GM23248 (cell line): Measurements from ENCODE around the gene BAMBI. TPM values are rescaled to one million over a fixed set of nuclear protein-coding genes. Genes with fewer than 3 reads are reported as not detected.

Experiments
- DNase-seq: peaks from one replicate; pipeline ENCODE4 v3.0.0-alpha.2; 2015
- H2AFZ ChIP-seq: fragments of 200-600 bp; sonication (generic); 2 replicates; pipeline ENCODE4 v1.6.1; 2016; ENCODE audit warnings: antibody characterized with exemption
- H3F3A ChIP-seq: fragments of 200-600 bp; sonication (generic); 2 replicates; pipeline ENCODE4 v1.6.1; 2016; ENCODE audit warnings: mild to moderate bottlenecking, antibody characterized with exemption, mixed run types; ENCODE audit not compliant: insufficient read depth
- H3K27ac ChIP-seq: fragments of 200-600 bp; sonication (generic); 2 replicates; pipeline ENCODE4 v1.5.1; 2016; ENCODE audit warnings: mild to moderate bottlenecking
- H3K27me3 ChIP-seq: fragments of 200-600 bp; sonication (generic); replicated peaks from 2 replicates; pipeline ENCODE4 v1.6.1; 2016; ENCODE audit warnings: mild to moderate bottlenecking; ENCODE audit not compliant: insufficient read depth
- H3K36me3 ChIP-seq: fragments of 200-600 bp; sonication (generic); 2 replicates; pipeline ENCODE4 v1.6.1; 2016; ENCODE audit warnings: low read depth, mild to moderate bottlenecking
- H3K4me1 ChIP-seq: fragments of 200-600 bp; sonication (generic); 2 replicates; pipeline ENCODE4 v1.6.1; 2016; ENCODE audit warnings: mild to moderate bottlenecking; ENCODE audit not compliant: insufficient read depth
- H3K4me2 ChIP-seq: fragments of 200-600 bp; sonication (generic); one replicate; pipeline ENCODE4 v1.6.1; 2016; ENCODE audit warnings: mild to moderate bottlenecking; ENCODE audit not compliant: unreplicated experiment
- H3K4me3 ChIP-seq: fragments of 200-600 bp; sonication (generic); 2 replicates; pipeline ENCODE4 v1.5.1; 2016; ENCODE audit warnings: mild to moderate bottlenecking
- H3K79me2 ChIP-seq: fragments of 200-600 bp; sonication (generic); 2 replicates; pipeline ENCODE4 v1.6.1; 2016; ENCODE audit warnings: mild to moderate bottlenecking; ENCODE audit not compliant: insufficient read depth
- H3K9ac ChIP-seq: fragments of 200-600 bp; sonication (generic); 2 replicates; pipeline ENCODE4 v1.6.1; 2016; ENCODE audit warnings: mild to moderate bottlenecking
- H3K9me2 ChIP-seq: fragments of 200-600 bp; sonication (generic); 2 replicates; pipeline ENCODE4 v1.6.1; 2016; ENCODE audit warnings: mixed run types, mild to moderate bottlenecking, moderate library complexity; ENCODE audit not compliant: insufficient read depth
- H3K9me3 ChIP-seq: fragments of 200-600 bp; sonication (generic); one replicate; pipeline ENCODE4 v1.6.1; 2017; ENCODE audit warnings: low read depth
- H4K20me1 ChIP-seq: fragments of 200-600 bp; sonication (generic); 2 replicates; pipeline ENCODE4 v1.6.0; 2016; ENCODE audit not compliant: insufficient read depth
- EZH2 ChIP-seq: fragments of 200-600 bp; sonication (generic); IDR thresholded peaks from 2 replicates; pipeline ENCODE4 v1.6.1; 2018; ENCODE audit warnings: antibody characterized with exemption, mild to moderate bottlenecking; ENCODE audit not compliant: insufficient read depth, poor library complexity, severe bottlenecking
- EZH2phosphoT487 ChIP-seq: fragments of 200-600 bp; sonication (generic); IDR thresholded peaks from 2 replicates; pipeline ENCODE4 v1.6.1; 2018; ENCODE audit warnings: antibody characterized with exemption, moderate library complexity, mild to moderate bottlenecking, low read depth; ENCODE audit not compliant: insufficient read depth
- WGBS, 2 experiments: methylation state at CpG; one replicate each; pipeline ENCODE4 v1.1.6; 2015 to 2017; ENCODE audit warnings: low lambda C conversion rate in 2 of 2, low coverage in 1 of 2; ENCODE audit errors: missing lambda C conversion rate in 2 of 2; 5-methylcytosine and 5-hydroxymethylcytosine counted together
- in situ Hi-C: fragments of 300-500 bp; cut with MboI; formaldehyde crosslinking; loops from 2 replicates; pipeline ENCODE4 v1.15.0; 2020
- polyA plus RNA-seq: library from polyadenylated mRNA; unstranded; fragments of >200 nt; fragmentation: Nextera tagmentation; extraction: Ambion mirVana; gene quantifications from 2 replicates; pipeline ENCODE4 v1.2.1, GENCODE V29; 2016
- total RNA-seq: library from RNA; depleted of rRNA; stranded (reverse); fragments of >200 nt; shearing (Covaris generic); gene quantifications from 2 replicates; pipeline ENCODE4 v1.2.3, GENCODE V29; 2014

The BAMBI gene
- total and polyA plus RNA-seq, 2 experiments from 2014 or later: 0.85 to 1.8 TPM

GRCh38 chr10:28716748-28717147 lies 39.4 kb downstream of the BAMBI start:
- no peak overlapping the region for H3K9ac ChIP-seq
- H3K36me3 ChIP-seq: no peaks in the 10 kb centered on the region
- H3F3A ChIP-seq: no peaks in the 10 kb centered on the region
- no peak for DNase-seq
- no peak overlapping the region for H3K4me2 ChIP-seq
- H3K4me3 ChIP-seq: no peak overlapping the region
- in situ Hi-C loops: no loop called here
- WGBS, 2 experiments: 20 to 35% methylated on average over 1 of the region's 1 CpG
- H3K27me3 ChIP-seq: peaks cover 11% of the 10 kb centered on the region
- no peaks in the 10 kb centered on the region for H3K9me3 ChIP-seq
- H3K27ac ChIP-seq: no peak overlapping the region
- no peak overlapping the region for H2AFZ ChIP-seq
- no peaks in the 10 kb centered on the region for H3K9me2 ChIP-seq
- H3K4me1 ChIP-seq: no peaks in the 10 kb centered on the region
- H4K20me1 ChIP-seq: no peaks in the 10 kb centered on the region
- H3K79me2 ChIP-seq: no peaks in the 10 kb centered on the region
- TF ChIP-seq EZH2phosphoT487 (no peak), EZH2 (no peak)

- TF ChIP-seq EZH2 (no peak), EZH2phosphoT487 (no peak)
- Histone ChIP-seq H3K4me2 (no peak overlapping the region), H3K4me1 (no peaks in the 10 kb centered on the region), H3K4me3 (no peak overlapping the region), H3K9me3 (no peaks in the 10 kb centered on the region), H2AFZ (no peak overlapping the region), H3K9ac (no peak overlapping the region), H4K20me1 (no peaks in the 10 kb centered on the region), H3K27me3 (peaks cover 11% of the 10 kb centered on the region), H3K9me2 (no peaks in the 10 kb centered on the region), H3K36me3 (no peaks in the 10 kb centered on the region), H3K27ac (no peak overlapping the region), H3F3A (no peaks in the 10 kb centered on the region), H3K79me2 (no peaks in the 10 kb centered on the region)
- 24 to 38% methylated on average over 3 of the region's 3 CpGs for WGBS, 2 experiments
- in situ Hi-C loops: no loop called here
- DNase-seq: no peak
Observed at GRCh38 chr10:28717656-28718201, 40.4 kb downstream of the BAMBI start.

- Histone ChIP-seq H4K20me1 (no peaks in the 10 kb centered on the region), H3K36me3 (no peaks in the 10 kb centered on the region), H3K9me3 (no peaks in the 10 kb centered on the region), H3K4me2 (no peak overlapping the region), H3K4me1 (no peaks in the 10 kb centered on the region), H2AFZ (no peak overlapping the region), H3K27ac (no peak overlapping the region), H3K27me3 (peaks cover 11% of the 10 kb centered on the region), H3K9ac (no peak overlapping the region), H3K79me2 (no peaks in the 10 kb centered on the region), H3K4me3 (no peak overlapping the region), H3F3A (no peaks in the 10 kb centered on the region), H3K9me2 (no peaks in the 10 kb centered on the region)
- in situ Hi-C loops: no loop called here
- WGBS, 2 experiments: 44 to 48% methylated on average over 8 of the region's 8 CpGs
- peak; percentile 4 for DNase-seq
- no peak for TF ChIP-seq EZH2phosphoT487
- TF ChIP-seq EZH2: no peak
Observed at GRCh38 chr10:28719789-28720436, 42.6 kb downstream of the BAMBI start.

- 40 to 41% methylated on average over 11 of the region's 11 CpGs for WGBS, 2 experiments
- Histone ChIP-seq H3K9me2 (no peaks in the 10 kb centered on the region), H3K79me2 (no peaks in the 10 kb centered on the region), H3K4me2 (no peak overlapping the region), H2AFZ (peak overlapping the region; percentile 70; the same call in 1 of the 2 replicates), H3K4me3 (no peak overlapping the region), H3K27me3 (peaks cover 11% of the 10 kb centered on the region), H3K9me3 (no peaks in the 10 kb centered on the region), H3K9ac (no peak overlapping the region), H3K27ac (no peak overlapping the region), H3F3A (no peaks in the 10 kb centered on the region), H3K4me1 (no peaks in the 10 kb centered on the region), H4K20me1 (no peaks in the 10 kb centered on the region), H3K36me3 (no peaks in the 10 kb centered on the region)
- in situ Hi-C loops: no loop called here
- DNase-seq: no peak
- TF ChIP-seq EZH2 (no peak), EZH2phosphoT487 (no peak)
Observed at GRCh38 chr10:28721318-28721951, 44.1 kb downstream of the BAMBI start.
